Heart right ventricle (tissue), 16 donors: Measurements from ENCODE around the gene SMIM5. TPM values are rescaled to one million over a fixed set of nuclear protein-coding genes. Genes with fewer than 3 reads are reported as not detected.

Experiments
- ATAC-seq, 8 donors: fragments of 200-7000 bp; cut with Tn5 transposase; one replicate each; pipeline ENCODE4 v1.9.1; 2020; ENCODE audit warnings: mild to moderate bottlenecking in 8 of 8, moderate library complexity in 8 of 8, moderate number of reproducible peaks in 1 of 8
- DNase-seq, 2 donors: peaks; one replicate each; pipeline ENCODE4 v3.0.0-alpha.2; 2020
- H3K27ac ChIP-seq, 10 donors: fragments of 200-600 bp; sonication (generic) in 2 of 10; one replicate each; pipeline versions ENCODE4 v1.5.0 to v1.8.0; 2020 to 2022; ENCODE audit warnings: mild to moderate bottlenecking in 3 of 10
- H3K27me3 ChIP-seq, 7 donors: fragments of 200-600 bp; one replicate each; pipeline ENCODE4 v1.8.0; 2021 to 2022; ENCODE audit warnings: mild to moderate bottlenecking in 2 of 7
- H3K36me3 ChIP-seq, 9 donors: fragments of 200-600 bp; sonication (generic) in 1 of 9; one replicate each; pipeline versions ENCODE4 v1.5.0 to v1.8.0; 2020 to 2022; ENCODE audit warnings: mild to moderate bottlenecking in 2 of 9
- H3K4me1 ChIP-seq, 9 donors: fragments of 200-600 bp; sonication (generic) in 1 of 9; one replicate each; pipeline versions ENCODE4 v1.5.0 to v1.8.0; 2020 to 2022; ENCODE audit warnings: mild to moderate bottlenecking in 4 of 9
- H3K4me3 ChIP-seq, 10 donors: fragments of 200-600 bp; sonication (generic) in 2 of 10; one replicate each; pipeline versions ENCODE4 v1.5.0 to v1.8.0; 2020 to 2022; ENCODE audit warnings: mild to moderate bottlenecking in 7 of 10, moderate library complexity in 2 of 10
- H3K9me3 ChIP-seq, 11 donors: fragments of 200-600 bp in 10 of 11; sonication (generic) in 2 of 11; one replicate each; pipeline versions ENCODE4 v1.5.0 to v1.8.0; 2013 to 2022; ENCODE audit warnings: mild to moderate bottlenecking in 2 of 11, control low read depth in 1 of 11, moderate library complexity in 1 of 11
- WGBS, 2 donors: extraction: QIAGEN DNeasy Blood & Tissue Kit; methylation state at CpG; one replicate each; pipeline ENCODE4 v1.1.7; 2013; ENCODE audit warnings: inconsistent platforms in 1 of 2; 5-methylcytosine and 5-hydroxymethylcytosine counted together
- intact Hi-C, 10 donors: fragments of 100-400 bp; cut with DNase I; formaldehyde crosslinking; loops; one replicate each; pipeline versions ENCODE4 v1.11.1 to v1.14.2; 2022
- polyA plus RNA-seq, 2 donors: library from polyadenylated mRNA; stranded (reverse); fragments of 200-250 nt; gene quantifications; one replicate each; pipeline ENCODE4 v1.2.3, GENCODE V29; 2013
- total RNA-seq, 10 donors: library from RNA; stranded (reverse); fragmentation: NEBNext Ultra II Directional in 3 of 10; extraction: Animal tissue kit (Norgen Biotek cat#: 25700) in 3 of 10; gene quantifications; one replicate each; pipeline versions ENCODE4 v1.2.1 to v1.2.4, GENCODE V29; 2021 to 2023
- TF ChIP-seq, protein P1 (sequence below), 9 donors: fragments of 200-600 bp; sonication (generic) in 2 of 9; IDR thresholded peaks; one replicate each; pipeline versions ENCODE4 v1.5.0 to v1.8.0; 2021 to 2022; ENCODE audit warnings: antibody characterized with exemption in 9 of 9, mild to moderate bottlenecking in 5 of 9, moderate library complexity in 1 of 9
- donor health status: Arrhythmogenic right ventricular cardiomyopathy.
- donor health status: ischemic (EF 13 %, LVEDD 7.1; RV severe dilation, severe dysfunction).
- donor health status: healthy with polysubstance abuse.
- donor health status: DM: no; HTN: yes; CAD: no.
- donor health status: DM: no; HTN: no; CAD: no.
- donor health status: ischemic (EF 25% LVEDD 6.9; RV normal size, moderate dysfunction).
- donor health status: ischemic (EF 25% LVEDD 5.7; RV mildly dilated, moderate dysfunction).
- donor health status: healthy.
- donor health status: DM: yes; HTN: yes; CAD: no.
- donor health status: Ischemic cardiomyopathy.
- donor health status: ischemic (EF 35%, LVEDD 5.7; RV mildly dilated, moderate dysfunction).
- donor health status: nonischemic (EF 11% LVEDD 7.7; RV severe dilation, severe dysfunction).
- donor health status: DM: yes; HTN: yes; CAD: no.
- donor health status: PGD.
- donor health status: ischemic (EF 29% LVEDD 5.4; RV normal size, mild dysfunction).
- donor health status: nonischemic (EF 23%, LVEDD 6.1; RV moderate dilation, normal function).

The SMIM5 gene
- total and polyA plus RNA-seq, 12 donors: 1.9 to 19.2 (median 6.5) TPM

DNA sequence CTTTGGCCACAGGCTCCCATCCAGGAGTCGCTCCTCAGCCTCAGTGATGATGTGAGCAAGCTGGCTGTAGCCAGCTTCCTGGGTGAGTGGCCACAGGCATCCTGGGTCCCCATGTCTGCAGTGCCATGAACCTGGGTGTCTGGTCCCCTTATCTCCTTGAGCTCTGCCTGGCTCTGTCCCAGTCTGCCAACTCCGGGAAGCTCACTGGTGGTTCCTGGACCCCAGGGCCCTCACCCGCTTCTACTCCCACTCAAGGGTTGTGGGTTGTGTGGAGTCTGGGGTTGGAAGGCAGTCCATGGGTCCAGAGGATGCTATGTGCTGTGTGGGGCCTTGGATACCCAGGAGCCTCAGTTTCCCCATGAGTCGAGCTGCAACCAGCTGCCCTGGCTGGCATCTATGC is 11.7 kb upstream of the SMIM5 start:
- Histone ChIP-seq H3K27me3 (no peaks in the 10 kb centered on the region), H3K27ac (no peak overlapping the region), H3K4me1 (peaks cover 0 to 8% (median 0%) of the 10 kb centered on the region in 9 donors), H3K36me3 (peaks cover 0 to 100% (median 43%) of the 10 kb centered on the region in 9 donors), H3K9me3 (no peaks in the 10 kb centered on the region), H3K4me3 (no peak overlapping the region)
- DNase-seq: no peak
- WGBS, 2 donors: 83 to 86% methylated on average over 4 of the region's 4 CpGs
- no peak for ATAC-seq
- intact Hi-C loops: no loop called here
- TF ChIP-seq, protein P1, sequence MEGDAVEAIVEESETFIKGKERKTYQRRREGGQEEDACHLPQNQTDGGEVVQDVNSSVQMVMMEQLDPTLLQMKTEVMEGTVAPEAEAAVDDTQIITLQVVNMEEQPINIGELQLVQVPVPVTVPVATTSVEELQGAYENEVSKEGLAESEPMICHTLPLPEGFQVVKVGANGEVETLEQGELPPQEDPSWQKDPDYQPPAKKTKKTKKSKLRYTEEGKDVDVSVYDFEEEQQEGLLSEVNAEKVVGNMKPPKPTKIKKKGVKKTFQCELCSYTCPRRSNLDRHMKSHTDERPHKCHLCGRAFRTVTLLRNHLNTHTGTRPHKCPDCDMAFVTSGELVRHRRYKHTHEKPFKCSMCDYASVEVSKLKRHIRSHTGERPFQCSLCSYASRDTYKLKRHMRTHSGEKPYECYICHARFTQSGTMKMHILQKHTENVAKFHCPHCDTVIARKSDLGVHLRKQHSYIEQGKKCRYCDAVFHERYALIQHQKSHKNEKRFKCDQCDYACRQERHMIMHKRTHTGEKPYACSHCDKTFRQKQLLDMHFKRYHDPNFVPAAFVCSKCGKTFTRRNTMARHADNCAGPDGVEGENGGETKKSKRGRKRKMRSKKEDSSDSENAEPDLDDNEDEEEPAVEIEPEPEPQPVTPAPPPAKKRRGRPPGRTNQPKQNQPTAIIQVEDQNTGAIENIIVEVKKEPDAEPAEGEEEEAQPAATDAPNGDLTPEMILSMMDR (IDR thresholded peaks at IDR 0.05): no peak

DNA sequence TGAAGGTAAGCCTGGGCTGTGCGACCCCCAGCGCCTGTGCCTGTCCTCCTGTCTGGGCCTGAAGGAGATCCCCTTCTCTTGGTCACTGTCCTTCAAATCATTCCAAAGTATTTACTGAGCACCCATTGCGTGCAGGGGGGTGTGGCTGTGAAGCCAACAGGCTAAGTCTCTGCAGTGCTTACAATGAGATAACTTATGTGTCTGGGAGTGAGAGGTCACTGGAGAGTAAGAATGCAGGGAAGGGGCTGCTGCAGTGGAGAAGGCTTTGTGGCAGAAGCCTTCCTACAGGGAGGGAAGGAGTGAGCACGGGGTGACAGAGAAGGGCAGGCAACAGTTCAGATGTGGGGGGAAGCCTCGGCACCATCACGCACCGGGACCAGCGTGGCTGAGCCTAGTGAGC is 11.2 kb upstream of the SMIM5 start:
- 80 to 89% methylated on average over 8 of the region's 8 CpGs for WGBS, 2 donors

DNA sequence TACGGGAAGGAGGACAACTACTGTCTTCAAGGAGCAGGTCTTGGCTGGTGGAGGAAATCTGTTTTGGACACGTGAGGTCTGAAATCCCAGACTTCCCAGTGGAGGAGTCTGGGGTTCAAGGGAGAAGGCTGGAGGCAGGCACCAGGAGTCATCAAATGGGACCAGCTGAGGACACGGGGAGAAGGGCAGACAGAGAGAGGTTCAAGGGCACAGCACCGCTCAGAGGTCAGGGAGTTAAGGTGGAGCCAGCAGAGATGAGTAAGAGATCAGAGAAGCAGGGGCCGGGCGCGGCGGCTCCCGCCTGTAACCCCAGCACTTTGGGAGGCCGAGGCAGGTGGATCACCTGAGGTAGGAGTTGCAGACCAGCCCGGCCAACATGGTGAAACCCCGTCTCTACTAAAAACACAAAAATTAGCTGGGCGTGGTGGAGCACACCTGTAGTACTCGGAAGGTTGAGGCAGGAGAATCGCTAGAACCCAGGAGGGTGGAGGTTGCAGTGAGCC is 10.4 kb upstream of the SMIM5 start:
- TF ChIP-seq, protein P1 (IDR thresholded peaks at IDR 0.05): no peak
- no peak overlapping the region for H3K27ac ChIP-seq
- no peak for ATAC-seq
- peaks cover 0 to 100% (median 37%) of the 10 kb centered on the region in 9 donors for H3K36me3 ChIP-seq
- H3K27me3 ChIP-seq: no peaks in the 10 kb centered on the region
- H3K4me1 ChIP-seq: peaks cover 0 to 13% (median 0%) of the 10 kb centered on the region in 9 donors
- H3K4me3 ChIP-seq: no peak overlapping the region
- intact Hi-C loops: no loop called here
- no peaks in the 10 kb centered on the region for H3K9me3 ChIP-seq
- 88 to 90% methylated on average over 15 of the region's 15 CpGs for WGBS, 2 donors
- DNase-seq: no peak

More for the DNA sequence above, 11.2 kb upstream of the SMIM5 start:
- Histone ChIP-seq H3K27ac (no peak overlapping the region), H3K27me3 (no peaks in the 10 kb centered on the region), H3K9me3 (no peaks in the 10 kb centered on the region), H3K36me3 (peaks cover 0 to 100% (median 44%) of the 10 kb centered on the region in 9 donors), H3K4me1 (peaks cover 0 to 13% (median 0%) of the 10 kb centered on the region in 9 donors), H3K4me3 (no peak overlapping the region)
- no peak for ATAC-seq
- no peak for DNase-seq
- intact Hi-C loops: no loop called here
- TF ChIP-seq, protein P1 (IDR thresholded peaks at IDR 0.05): no peak

DNA sequence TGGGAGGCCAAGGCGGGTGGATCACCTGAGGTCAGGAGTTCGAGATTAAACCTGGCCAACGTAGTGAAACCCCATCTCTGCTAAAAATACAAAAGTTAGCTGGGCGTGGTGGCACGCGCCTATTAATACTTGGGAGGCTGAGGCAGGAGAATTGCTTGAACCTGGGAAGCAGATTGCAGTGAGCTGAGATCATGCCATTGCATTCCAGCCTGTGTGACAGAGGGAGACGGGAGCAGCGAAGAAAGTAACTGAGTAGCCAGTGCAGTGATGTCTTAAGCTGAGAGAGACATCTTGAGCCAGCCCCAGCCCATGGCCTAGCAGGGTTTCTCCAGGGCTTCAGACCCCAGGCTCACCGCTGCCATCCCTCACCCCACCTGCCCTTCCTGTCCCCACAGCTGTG is 9.8 kb upstream of the SMIM5 start:
- intact Hi-C loops: no loop called here
- no peak for ATAC-seq
- Histone ChIP-seq H3K4me3 (no peak overlapping the region), H3K36me3 (peaks cover 0 to 100% (median 31%) of the 10 kb centered on the region in 9 donors), H3K9me3 (no peaks in the 10 kb centered on the region), H3K27me3 (no peaks in the 10 kb centered on the region), H3K27ac (no peak overlapping the region), H3K4me1 (peaks cover 0 to 13% (median 0%) of the 10 kb centered on the region in 9 donors)
- TF ChIP-seq, protein P1 (IDR thresholded peaks at IDR 0.05): no peak
- DNase-seq: no peak
- 84 to 86% methylated on average over 9 of the region's 9 CpGs for WGBS, 2 donors
